Spleen (tissue), 7 donors: ENCODE results near the gene SPACA7.

Experiments
- CTCF ChIP-seq, 11 experiments: fragments of 200-600 bp in 7 of 11; fragments of 450-650 bp in 4 of 11; sonication (generic) in 4 of 11; IDR thresholded peaks in 8 of 11; conservative IDR thresholded peaks in 3 of 11; 1 replicate in 7 of 11; 2 replicates in 4 of 11; pipeline versions ENCODE4 v1.4.0 to v1.8.0; 2016 to 2021; ENCODE audit warnings: antibody characterized with exemption in 11 of 11, inconsistent platforms in 4 of 11, mild to moderate bottlenecking in 1 of 11
- POLR2A ChIP-seq, 3 donors: fragments of 450-650 bp; IDR thresholded peaks; one replicate each; pipeline ENCODE4 v1.5.1; 2017; ENCODE audit warnings: antibody characterized with exemption in 3 of 3, mild to moderate bottlenecking in 1 of 3
- POLR2AphosphoS5 ChIP-seq, 3 donors: sonication (generic); formaldehyde crosslinking; IDR thresholded peaks; one replicate each; pipeline ENCODE4 v1.5.1; 2017; ENCODE audit warnings: antibody characterized with exemption in 3 of 3
- donor health status: DM: no; HTN: no; CAD: no; lungs with moderate emphysema.
- donor health status: DM: no; HTN: no; CAD: no.
- donor health status: DM: no; HTN: no; CAD: no.

GRCh38 chr13:112475889-112476288, 99.7 kb downstream of the SPACA7 start:
- TF ChIP-seq CTCF (IDR thresholded peaks at IDR 0.05 in 8 of 11, conservative IDR thresholded peaks at IDR 0.05 in 3 of 11) (no peak), POLR2A (IDR thresholded peaks at IDR 0.05) (no peak), POLR2AphosphoS5 (IDR thresholded peaks at IDR 0.05) (no peak)
